DOHH2 (cell line): ENCODE results near the gene SMPD3.

ENCODE experiments used
- H3F3A ChIP-seq: fragments of 200-600 bp; sonication (generic), shearing (Covaris generic); 2 replicates; pipeline ENCODE4 v1.6.0; 2016; ENCODE audit warnings: antibody characterized with exemption, mild to moderate bottlenecking; ENCODE audit not compliant: control insufficient read depth, insufficient read depth
- H3K27ac ChIP-seq: fragments of 200-600 bp; sonication (generic); 2 replicates; pipeline ENCODE4 v1.5.1; 2014; ENCODE audit warnings: low read depth, mild to moderate bottlenecking, low read length, moderate library complexity
- H3K27me3 ChIP-seq: fragments of 200-600 bp; sonication (generic); 2 replicates; pipeline ENCODE4 v1.6.1; 2014; ENCODE audit warnings: mild to moderate bottlenecking, low read length, mixed read lengths; ENCODE audit not compliant: control insufficient read depth
- H3K36me3 ChIP-seq: fragments of 200-600 bp; sonication (generic); 2 replicates; pipeline ENCODE4 v1.6.1; 2014; ENCODE audit warnings: mild to moderate bottlenecking, low read length, moderate library complexity, mixed read lengths; ENCODE audit not compliant: control insufficient read depth
- H3K4me1 ChIP-seq: fragments of 200-600 bp; sonication (generic); 2 replicates; pipeline ENCODE4 v1.6.1; 2014; ENCODE audit warnings: mild to moderate bottlenecking, low read length, mixed read lengths; ENCODE audit not compliant: control insufficient read depth
- H3K4me2 ChIP-seq: fragments of 200-600 bp; sonication (generic); 2 replicates; pipeline ENCODE4 v1.6.0; 2014; ENCODE audit warnings: mild to moderate bottlenecking, low read length, moderate library complexity
- H3K4me3 ChIP-seq: fragments of 200-600 bp; sonication (generic); 2 replicates; pipeline ENCODE4 v1.5.1; 2014; ENCODE audit warnings: mild to moderate bottlenecking, low read length, mixed read lengths
- H3K79me2 ChIP-seq: fragments of 200-600 bp; sonication (generic); 2 replicates; pipeline ENCODE4 v1.6.1; 2014; ENCODE audit warnings: mild to moderate bottlenecking, low read length, mixed read lengths; ENCODE audit not compliant: control insufficient read depth
- H3K9me2 ChIP-seq: fragments of 200-600 bp; sonication (generic); replicated peaks from 2 replicates; pipeline ENCODE4 v1.6.1; 2014; ENCODE audit warnings: mild to moderate bottlenecking, low read length, mixed read lengths; ENCODE audit not compliant: control insufficient read depth
- H3K9me3 ChIP-seq: fragments of 200-600 bp; sonication (generic); 2 replicates; pipeline ENCODE4 v1.6.1; 2014; ENCODE audit warnings: antibody characterized with exemption, low read length, mixed read lengths; ENCODE audit not compliant: control insufficient read depth, insufficient read depth
- H4K20me1 ChIP-seq: fragments of 200-600 bp; sonication (generic); 2 replicates; pipeline ENCODE4 v1.6.0; 2014; ENCODE audit warnings: low read depth, mild to moderate bottlenecking, antibody characterized with exemption, low read length, moderate library complexity; ENCODE audit not compliant: control insufficient read depth, insufficient read depth
- EZH2phosphoT487 ChIP-seq: fragments of 200-600 bp; sonication (generic); IDR thresholded peaks from 2 replicates; pipeline ENCODE4 v1.6.1; 2017; ENCODE audit warnings: borderline replicate concordance, mild to moderate bottlenecking, antibody characterized with exemption, low read length, moderate library complexity, mixed read lengths
- TF ChIP-seq, protein P1 (sequence below): fragments of 200-600 bp; sonication (generic); IDR thresholded peaks from one replicate; pipeline ENCODE4 v1.5.1; 2014; ENCODE audit warnings: antibody characterized with exemption, mild to moderate bottlenecking, low read depth, low read length; ENCODE audit not compliant: poor library complexity, severe bottlenecking

SMPD3 gene

GRCh38 chr16:68310437-68310773 lies 137.9 kb downstream of the SMPD3 start:
- H3K79me2 ChIP-seq: peaks cover 90% of the 10 kb centered on the region
- H3K27ac ChIP-seq: peak overlapping the region; percentile 66
- TF ChIP-seq, protein P1, sequence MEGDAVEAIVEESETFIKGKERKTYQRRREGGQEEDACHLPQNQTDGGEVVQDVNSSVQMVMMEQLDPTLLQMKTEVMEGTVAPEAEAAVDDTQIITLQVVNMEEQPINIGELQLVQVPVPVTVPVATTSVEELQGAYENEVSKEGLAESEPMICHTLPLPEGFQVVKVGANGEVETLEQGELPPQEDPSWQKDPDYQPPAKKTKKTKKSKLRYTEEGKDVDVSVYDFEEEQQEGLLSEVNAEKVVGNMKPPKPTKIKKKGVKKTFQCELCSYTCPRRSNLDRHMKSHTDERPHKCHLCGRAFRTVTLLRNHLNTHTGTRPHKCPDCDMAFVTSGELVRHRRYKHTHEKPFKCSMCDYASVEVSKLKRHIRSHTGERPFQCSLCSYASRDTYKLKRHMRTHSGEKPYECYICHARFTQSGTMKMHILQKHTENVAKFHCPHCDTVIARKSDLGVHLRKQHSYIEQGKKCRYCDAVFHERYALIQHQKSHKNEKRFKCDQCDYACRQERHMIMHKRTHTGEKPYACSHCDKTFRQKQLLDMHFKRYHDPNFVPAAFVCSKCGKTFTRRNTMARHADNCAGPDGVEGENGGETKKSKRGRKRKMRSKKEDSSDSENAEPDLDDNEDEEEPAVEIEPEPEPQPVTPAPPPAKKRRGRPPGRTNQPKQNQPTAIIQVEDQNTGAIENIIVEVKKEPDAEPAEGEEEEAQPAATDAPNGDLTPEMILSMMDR: no peak
- TF ChIP-seq EZH2phosphoT487: no peak

DNA sequence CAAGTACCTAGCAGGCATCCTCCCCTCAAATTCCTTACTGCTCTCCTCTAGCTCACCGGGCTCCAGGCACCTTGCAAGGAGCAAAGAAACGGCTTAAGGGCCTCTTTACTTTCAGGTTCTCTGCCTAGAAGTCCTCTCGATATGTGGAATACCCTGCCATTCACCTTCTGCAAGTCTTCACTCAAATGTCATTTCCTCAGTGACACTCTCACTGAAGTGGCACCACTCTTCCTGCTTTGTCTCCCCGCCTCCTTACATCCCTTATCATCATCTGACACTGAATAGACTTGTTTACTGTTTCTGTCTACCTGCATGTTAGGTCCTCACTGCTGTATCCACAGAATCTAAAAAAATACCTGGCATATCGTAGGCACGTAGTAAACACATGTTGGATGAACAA lies 138.5 kb downstream of the SMPD3 start:
- Histone ChIP-seq H3K79me2 (peaks cover 91% of the 10 kb centered on the region), H3K27ac (peak overlapping the region; percentile 66), H3K9me2 (no peaks in the 10 kb centered on the region), H3K27me3 (no peaks in the 10 kb centered on the region), H3F3A (peaks cover 7% of the 10 kb centered on the region; the same call in 1 of the 2 replicates), H3K4me1 (peaks cover 22% of the 10 kb centered on the region), H3K36me3 (peaks cover 73% of the 10 kb centered on the region), H3K4me2 (peak overlapping the region; percentile 91), H4K20me1 (no peaks in the 10 kb centered on the region), H3K4me3 (peak overlapping the region; percentile 99), H3K9me3 (no peaks in the 10 kb centered on the region)
- TF ChIP-seq, protein P1: no peak
- TF ChIP-seq EZH2phosphoT487: no peak

More at GRCh38 chr16:68310437-68310773, 137.9 kb downstream of the SMPD3 start:
- H3K27me3 ChIP-seq: no peaks in the 10 kb centered on the region
- H3K9me2 ChIP-seq: no peaks in the 10 kb centered on the region
- peak overlapping the region; percentile 91 for H3K4me2 ChIP-seq
- peaks cover 7% of the 10 kb centered on the region; the same call in 1 of the 2 replicates for H3F3A ChIP-seq
- no peaks in the 10 kb centered on the region for H4K20me1 ChIP-seq
- H3K4me1 ChIP-seq: peaks cover 22% of the 10 kb centered on the region
- no peaks in the 10 kb centered on the region for H3K9me3 ChIP-seq
- peaks cover 72% of the 10 kb centered on the region for H3K36me3 ChIP-seq
- peak overlapping the region; percentile 99 for H3K4me3 ChIP-seq
